ENCODE measurements around the gene EEF2K. TPM values are rescaled to one million over a fixed set of nuclear protein-coding genes. Genes with fewer than 3 reads are reported as not detected.
A peak's percentile ranks its signal among the peaks of the same experiment; 100 is the strongest.

Gene EEF2K
- total and polyA plus RNA-seq, 2 of the 13 experiments (the other 11 are each of a cell fraction or from before 2014, with no cell fraction given): 22.0 to 23.8 TPM

DNA sequence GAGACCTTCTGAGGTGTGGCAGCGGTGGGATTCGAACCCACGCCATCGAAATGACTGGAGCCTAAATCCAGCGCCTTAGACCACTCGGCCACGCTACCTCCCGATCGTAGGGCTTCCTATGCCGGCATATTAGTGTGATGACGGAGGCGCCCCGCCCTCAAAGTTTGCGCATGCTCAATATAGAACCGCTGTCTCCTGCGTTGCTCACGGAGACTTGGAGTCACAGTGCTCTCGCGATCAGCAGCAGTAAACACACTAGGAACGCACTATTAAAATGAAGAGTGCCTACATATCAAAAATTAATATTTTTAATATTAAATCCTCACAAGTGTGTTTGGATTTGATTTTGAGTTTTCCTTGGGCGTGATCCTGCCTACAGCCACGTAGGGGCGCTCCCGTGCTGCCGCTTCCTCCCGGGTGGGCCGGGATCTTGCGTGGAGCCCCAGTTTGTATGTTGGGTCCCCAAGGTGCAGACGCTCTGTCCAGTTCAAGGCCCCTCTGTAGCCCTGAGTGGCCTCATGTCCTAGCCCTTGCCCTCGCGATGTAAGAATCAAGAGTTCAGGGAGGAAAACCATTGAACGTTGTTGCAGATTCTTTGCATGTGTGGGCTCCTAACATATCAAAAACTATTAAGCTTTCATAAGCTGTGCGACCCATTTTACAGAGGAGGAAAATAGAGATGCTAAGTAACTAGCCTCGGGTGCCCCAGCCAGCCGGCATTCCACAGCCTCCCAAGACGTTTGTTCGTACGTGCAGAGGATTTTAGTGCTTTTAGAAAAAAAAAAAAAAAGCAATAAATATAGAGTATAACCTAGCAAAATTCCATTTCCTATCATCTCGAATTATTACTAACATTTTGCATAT lies 10.2 kb upstream of the EEF2K start (continued):
- TF ChIP-seq WIZ (CRISPR knock-in tag; IDR thresholded peaks at IDR 0.05) (peak; percentile 52; the same call in 1 of the 2 replicates), DNMT1 (CRISPR knock-in tag; IDR thresholded peaks at IDR 0.05) (no peak), ZNF713 (CRISPR knock-in tag; IDR thresholded peaks at IDR 0.05) (0 out of 2 replicates have a peak, but pooled peaks have one; percentile 78), NFIC (IDR thresholded peaks at IDR 0.05; ENCODE audit: low read length) (no peak), FOXM1 (CRISPR knock-in tag; IDR thresholded peaks at IDR 0.05) (0 out of 2 replicates have a peak, but pooled peaks have one; percentile 50), MIXL1 (CRISPR knock-in tag; IDR thresholded peaks at IDR 0.05) (peak; percentile 28; the same call in 1 of the 2 replicates), ZNF652 (CRISPR knock-in tag; IDR thresholded peaks at IDR 0.05; ENCODE audit: borderline replicate concordance, low read depth) (peak; percentile 57; the same call in 1 of the 2 replicates), TSC22D2 (CRISPR knock-in tag; IDR thresholded peaks at IDR 0.05; ENCODE audit: borderline replicate concordance) (peak; percentile 87; the same call in 1 of the 2 replicates), CHD2 (IDR thresholded peaks at IDR 0.05; ENCODE audit: low read depth, low read length) (peak; percentile 83), HDAC2 (CRISPR knock-in tag; IDR thresholded peaks at IDR 0.05) (peak; percentile 70), ZNF501 (CRISPR knock-in tag; IDR thresholded peaks at IDR 0.05) (peak; percentile 97), PHF5A (CRISPR knock-in tag; IDR thresholded peaks at IDR 0.05; ENCODE audit: low read depth, unreplicated experiment) (peak; percentile 96), ZNF232 (CRISPR knock-in tag; IDR thresholded peaks at IDR 0.05; ENCODE audit: borderline replicate concordance) (peak; percentile 45; the same call in 1 of the 2 replicates), HCFC1 (IDR thresholded peaks at IDR 0.05; ENCODE audit: low read depth, low read length) (peak; percentile 56), FOSL1 (CRISPR knock-in tag; IDR thresholded peaks at IDR 0.05; ENCODE audit: borderline replicate concordance) (no peak), ZNF660 (CRISPR knock-in tag; IDR thresholded peaks at IDR 0.05; ENCODE audit: borderline replicate concordance, low read depth) (no peak), ZNF574 (CRISPR knock-in tag; IDR thresholded peaks at IDR 0.05) (peak; percentile 88), ASH2L (IDR thresholded peaks at IDR 0.05; ENCODE audit: insufficient read length, low read depth, low read length) (peak; percentile 75), THYN1 (CRISPR knock-in tag; IDR thresholded peaks at IDR 0.05; ENCODE audit: borderline replicate concordance, low read depth) (no peak; the same call in 1 of the 2 replicates), MZF1 (CRISPR knock-in tag; IDR thresholded peaks at IDR 0.05; ENCODE audit: borderline replicate concordance) (no peak)
- TF ChIP-seq, protein P1, sequence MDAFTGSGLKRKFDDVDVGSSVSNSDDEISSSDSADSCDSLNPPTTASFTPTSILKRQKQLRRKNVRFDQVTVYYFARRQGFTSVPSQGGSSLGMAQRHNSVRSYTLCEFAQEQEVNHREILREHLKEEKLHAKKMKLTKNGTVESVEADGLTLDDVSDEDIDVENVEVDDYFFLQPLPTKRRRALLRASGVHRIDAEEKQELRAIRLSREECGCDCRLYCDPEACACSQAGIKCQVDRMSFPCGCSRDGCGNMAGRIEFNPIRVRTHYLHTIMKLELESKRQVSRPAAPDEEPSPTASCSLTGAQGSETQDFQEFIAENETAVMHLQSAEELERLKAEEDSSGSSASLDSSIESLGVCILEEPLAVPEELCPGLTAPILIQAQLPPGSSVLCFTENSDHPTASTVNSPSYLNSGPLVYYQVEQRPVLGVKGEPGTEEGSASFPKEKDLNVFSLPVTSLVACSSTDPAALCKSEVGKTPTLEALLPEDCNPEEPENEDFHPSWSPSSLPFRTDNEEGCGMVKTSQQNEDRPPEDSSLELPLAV (CRISPR knock-in tag; conservative IDR thresholded peaks at IDR 0.05; ENCODE audit: low read depth): no peak
- TF ChIP-seq, protein P2, sequence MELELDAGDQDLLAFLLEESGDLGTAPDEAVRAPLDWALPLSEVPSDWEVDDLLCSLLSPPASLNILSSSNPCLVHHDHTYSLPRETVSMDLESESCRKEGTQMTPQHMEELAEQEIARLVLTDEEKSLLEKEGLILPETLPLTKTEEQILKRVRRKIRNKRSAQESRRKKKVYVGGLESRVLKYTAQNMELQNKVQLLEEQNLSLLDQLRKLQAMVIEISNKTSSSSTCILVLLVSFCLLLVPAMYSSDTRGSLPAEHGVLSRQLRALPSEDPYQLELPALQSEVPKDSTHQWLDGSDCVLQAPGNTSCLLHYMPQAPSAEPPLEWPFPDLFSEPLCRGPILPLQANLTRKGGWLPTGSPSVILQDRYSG (CRISPR knock-in tag; IDR thresholded peaks at IDR 0.05): peak; percentile 41; the same call in 1 of the 2 replicates

Measured in HepG2 (cell line).